Measurements from ENCODE around the gene DNAH8. TPM values are rescaled to one million over a fixed set of nuclear protein-coding genes. Genes with fewer than 3 reads are reported as not detected.

Gene DNAH8
- total and polyA plus RNA-seq, 2 donors from 2014 or later = 0.50 TPM; not detected in 1

- no peaks in the 10 kb centered on the region for H3K36me3 ChIP-seq (ENCODE audit: control insufficient read depth in 2 of 3, insufficient read depth in 3 of 3, low read length in 3 of 3)
- H3K4me3 ChIP-seq (ENCODE audit: low read length in 3 of 3) = no peak overlapping the region
- DNase-seq = no peak
- H3K27ac ChIP-seq (ENCODE audit: low read depth in 2 of 2, low read length in 2 of 2) = no peak overlapping the region
- FAIRE-seq = no peak
- no peaks in the 10 kb centered on the region for H3K4me1 ChIP-seq (ENCODE audit: control insufficient read depth in 2 of 3, insufficient read depth in 2 of 3, low read depth in 1 of 3, low read length in 3 of 3)
- intact Hi-C loops (cut with DNase I) = no loop called here
- no peaks in the 10 kb centered on the region for H3K27me3 ChIP-seq (ENCODE audit: control insufficient read depth, insufficient read depth, low read length)
- no peak overlapping the region for H3K9ac ChIP-seq (ENCODE audit: low read length in 3 of 3)
- no peaks in the 10 kb centered on the region for H3K9me3 ChIP-seq (ENCODE audit: control insufficient read depth in 2 of 3, insufficient read depth in 1 of 3, low read length in 3 of 3)
- no peak for TF ChIP-seq CTCF (IDR thresholded peaks at IDR 0.05; ENCODE audit: borderline replicate concordance, extremely low read depth, insufficient read depth)
Observed at GRCh38 chr6:38750968-38751615, 36.0 kb downstream of the DNAH8 start.

- intact Hi-C loops (cut with DNase I) = no loop called here
- H3K4me3 ChIP-seq (ENCODE audit: low read length in 3 of 3) = no peak overlapping the region
- H3K27me3 ChIP-seq (ENCODE audit: control insufficient read depth, insufficient read depth, low read length) = no peaks in the 10 kb centered on the region
- FAIRE-seq = no peak
- no peak for DNase-seq
- H3K9me3 ChIP-seq (ENCODE audit: control insufficient read depth in 2 of 3, insufficient read depth in 1 of 3, low read length in 3 of 3) = no peaks in the 10 kb centered on the region
- H3K36me3 ChIP-seq (ENCODE audit: control insufficient read depth in 2 of 3, insufficient read depth in 3 of 3, low read length in 3 of 3) = no peaks in the 10 kb centered on the region
- no peaks in the 10 kb centered on the region for H3K4me1 ChIP-seq (ENCODE audit: control insufficient read depth in 2 of 3, insufficient read depth in 2 of 3, low read depth in 1 of 3, low read length in 3 of 3)
- no peak for TF ChIP-seq CTCF (IDR thresholded peaks at IDR 0.05; ENCODE audit: borderline replicate concordance, extremely low read depth, insufficient read depth)
- no peak overlapping the region for H3K27ac ChIP-seq (ENCODE audit: low read depth in 2 of 2, low read length in 2 of 2)
- H3K9ac ChIP-seq (ENCODE audit: low read length in 3 of 3) = no peak overlapping the region
Observed at GRCh38 chr6:38753707-38754106, 38.6 kb downstream of the DNAH8 start.

GRCh38 chr6:38755207-38755606, 40.1 kb downstream of the DNAH8 start:
- intact Hi-C loops (cut with DNase I) = no loop called here
- FAIRE-seq (peak; percentile 59), DNase-seq (peak in 2 of 5 donors; percentile 11 to 45)
- Histone ChIP-seq H3K9ac (ENCODE audit: low read length in 3 of 3) (no peak overlapping the region), H3K4me1 (ENCODE audit: control insufficient read depth in 2 of 3, insufficient read depth in 2 of 3, low read depth in 1 of 3, low read length in 3 of 3) (no peaks in the 10 kb centered on the region), H3K27ac (ENCODE audit: low read depth in 2 of 2, low read length in 2 of 2) (no peak overlapping the region), H3K36me3 (ENCODE audit: control insufficient read depth in 2 of 3, insufficient read depth in 3 of 3, low read length in 3 of 3) (no peaks in the 10 kb centered on the region), H3K9me3 (ENCODE audit: control insufficient read depth in 2 of 3, insufficient read depth in 1 of 3, low read length in 3 of 3) (no peaks in the 10 kb centered on the region), H3K27me3 (ENCODE audit: control insufficient read depth, insufficient read depth, low read length) (no peaks in the 10 kb centered on the region), H3K4me3 (ENCODE audit: low read length in 3 of 3) (no peak overlapping the region)
- TF ChIP-seq CTCF (IDR thresholded peaks at IDR 0.05; ENCODE audit: borderline replicate concordance, extremely low read depth, insufficient read depth) = no peak

GRCh38 chr6:38755874-38756273, 40.8 kb downstream of the DNAH8 start:
- Histone ChIP-seq H3K9ac (ENCODE audit: low read length in 3 of 3) (no peak overlapping the region), H3K27me3 (ENCODE audit: control insufficient read depth, insufficient read depth, low read length) (no peaks in the 10 kb centered on the region), H3K27ac (ENCODE audit: low read depth in 2 of 2, low read length in 2 of 2) (no peak overlapping the region), H3K4me3 (ENCODE audit: low read length in 3 of 3) (no peak overlapping the region), H3K4me1 (ENCODE audit: control insufficient read depth in 2 of 3, insufficient read depth in 2 of 3, low read depth in 1 of 3, low read length in 3 of 3) (no peaks in the 10 kb centered on the region), H3K36me3 (ENCODE audit: control insufficient read depth in 2 of 3, insufficient read depth in 3 of 3, low read length in 3 of 3) (no peaks in the 10 kb centered on the region), H3K9me3 (ENCODE audit: control insufficient read depth in 2 of 3, insufficient read depth in 1 of 3, low read length in 3 of 3) (no peaks in the 10 kb centered on the region)
- no peak for TF ChIP-seq CTCF (IDR thresholded peaks at IDR 0.05; ENCODE audit: borderline replicate concordance, extremely low read depth, insufficient read depth)
- FAIRE-seq (peak; percentile 32), DNase-seq (peak in 1 of 5 donors; percentile 12)
- intact Hi-C loops (cut with DNase I) = no loop called here

Data from kidney (tissue), 14 donors.